Glutamatergic neuron (in vitro differentiated cells): Measurements from ENCODE around the gene BORCS5. TPM values are rescaled to one million over a fixed set of nuclear protein-coding genes. Genes with fewer than 3 reads are reported as not detected.

ENCODE experiments used
- DNase-seq: peaks from one replicate; pipeline ENCODE4 v3.0.0; 2022
- H3K27ac Mint-ChIP-seq: one replicate; pipeline ENCODE4 v1.8.0; 2020; ENCODE audit warnings: mild to moderate bottlenecking, mixed read lengths, inconsistent platforms; ENCODE audit not compliant: unreplicated experiment
- H3K27me3 Mint-ChIP-seq: one replicate; pipeline ENCODE4 v1.8.0; 2020; ENCODE audit warnings: mild to moderate bottlenecking, moderate library complexity, mixed read lengths, inconsistent platforms; ENCODE audit not compliant: unreplicated experiment
- H3K36me3 Mint-ChIP-seq: one replicate; pipeline ENCODE4 v1.8.0; 2020; ENCODE audit warnings: mild to moderate bottlenecking, mixed read lengths, inconsistent platforms; ENCODE audit not compliant: unreplicated experiment
- H3K4me1 Mint-ChIP-seq: one replicate; pipeline ENCODE4 v1.8.0; 2020; ENCODE audit warnings: mild to moderate bottlenecking, low read depth, mixed read lengths, inconsistent platforms; ENCODE audit not compliant: unreplicated experiment
- H3K4me3 Mint-ChIP-seq: one replicate; pipeline ENCODE4 v1.8.0; 2020; ENCODE audit warnings: mild to moderate bottlenecking, mixed read lengths, inconsistent platforms; ENCODE audit not compliant: unreplicated experiment
- H3K9me3 Mint-ChIP-seq: one replicate; pipeline ENCODE4 v1.8.0; 2020; ENCODE audit warnings: mild to moderate bottlenecking, moderate library complexity, mixed read lengths, inconsistent platforms; ENCODE audit not compliant: unreplicated experiment
- total RNA-seq: library from RNA; stranded (reverse); fragmentation: NEBNext Ultra II Directional; extraction: Animal tissue kit (Norgen Biotek cat#: 25700); gene quantifications from one replicate; pipeline ENCODE4 v1.2.1, GENCODE V29; 2021; ENCODE audit not compliant: unreplicated experiment
- TF ChIP-seq, protein P1 (sequence below): fragments of 200-600 bp; sonication (generic); IDR thresholded peaks from one replicate; pipeline ENCODE4 v1.5.0; 2021; ENCODE audit not compliant: partially characterized antibody, unreplicated experiment

The BORCS5 gene
- total RNA-seq, 1 donor from 2014 or later, result 30.2 TPM

- Mint-ChIP-seq H3K9me3 (no peaks in the 10 kb centered on the region), H3K4me3 (no peak overlapping the region), H3K27ac (no peak overlapping the region), H3K4me1 (peaks cover 7% of the 10 kb centered on the region), H3K27me3 (peaks cover 2% of the 10 kb centered on the region), H3K36me3 (no peaks in the 10 kb centered on the region)
- DNase-seq, result no peak
- TF ChIP-seq, protein P1, sequence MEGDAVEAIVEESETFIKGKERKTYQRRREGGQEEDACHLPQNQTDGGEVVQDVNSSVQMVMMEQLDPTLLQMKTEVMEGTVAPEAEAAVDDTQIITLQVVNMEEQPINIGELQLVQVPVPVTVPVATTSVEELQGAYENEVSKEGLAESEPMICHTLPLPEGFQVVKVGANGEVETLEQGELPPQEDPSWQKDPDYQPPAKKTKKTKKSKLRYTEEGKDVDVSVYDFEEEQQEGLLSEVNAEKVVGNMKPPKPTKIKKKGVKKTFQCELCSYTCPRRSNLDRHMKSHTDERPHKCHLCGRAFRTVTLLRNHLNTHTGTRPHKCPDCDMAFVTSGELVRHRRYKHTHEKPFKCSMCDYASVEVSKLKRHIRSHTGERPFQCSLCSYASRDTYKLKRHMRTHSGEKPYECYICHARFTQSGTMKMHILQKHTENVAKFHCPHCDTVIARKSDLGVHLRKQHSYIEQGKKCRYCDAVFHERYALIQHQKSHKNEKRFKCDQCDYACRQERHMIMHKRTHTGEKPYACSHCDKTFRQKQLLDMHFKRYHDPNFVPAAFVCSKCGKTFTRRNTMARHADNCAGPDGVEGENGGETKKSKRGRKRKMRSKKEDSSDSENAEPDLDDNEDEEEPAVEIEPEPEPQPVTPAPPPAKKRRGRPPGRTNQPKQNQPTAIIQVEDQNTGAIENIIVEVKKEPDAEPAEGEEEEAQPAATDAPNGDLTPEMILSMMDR, result no peak
Measured at GRCh38 chr12:12486661-12487240, 129.9 kb downstream of the BORCS5 start.

DNA sequence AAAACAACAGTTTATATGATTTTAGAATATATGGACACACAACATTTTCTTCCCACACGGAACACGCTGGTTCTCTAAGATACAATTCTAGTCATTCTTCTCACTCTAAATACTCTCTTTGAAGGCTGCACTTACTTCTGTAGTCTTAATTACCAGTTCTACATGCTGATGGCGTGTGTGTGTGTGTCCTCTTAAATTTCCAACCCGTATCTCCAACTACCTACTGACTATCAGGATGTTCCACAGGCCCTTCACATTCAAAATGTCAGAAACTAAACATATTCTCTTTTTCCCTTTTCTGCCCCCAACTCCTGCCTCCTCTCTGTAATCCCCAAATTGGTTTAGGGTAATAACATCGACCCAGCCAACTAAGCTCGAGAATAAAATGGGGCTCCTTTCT, 130.6 kb downstream of the BORCS5 start:
- no peak overlapping the region for H3K27ac Mint-ChIP-seq
- TF ChIP-seq, protein P1, result no peak
- no peaks in the 10 kb centered on the region for H3K9me3 Mint-ChIP-seq

GRCh38 chr12:12488296-12488695, 131.4 kb downstream of the BORCS5 start:
- H3K27me3 Mint-ChIP-seq, result peaks cover 2% of the 10 kb centered on the region
- peaks cover 7% of the 10 kb centered on the region for H3K4me1 Mint-ChIP-seq
- H3K27ac Mint-ChIP-seq, result peak overlapping the region; percentile 5
- H3K36me3 Mint-ChIP-seq, result no peaks in the 10 kb centered on the region
- H3K9me3 Mint-ChIP-seq, result no peaks in the 10 kb centered on the region
- DNase-seq, result no peak
- no peak overlapping the region for H3K4me3 Mint-ChIP-seq
- TF ChIP-seq, protein P1, result no peak

More for the DNA sequence above, 130.6 kb downstream of the BORCS5 start:
- Mint-ChIP-seq H3K27me3 (peaks cover 2% of the 10 kb centered on the region), H3K4me3 (no peak overlapping the region), H3K36me3 (no peaks in the 10 kb centered on the region), H3K4me1 (peaks cover 7% of the 10 kb centered on the region)
- DNase-seq, result no peak

- Mint-ChIP-seq H3K9me3 (no peaks in the 10 kb centered on the region), H3K4me3 (no peak overlapping the region)
Measured at GRCh38 chr12:12488823-12489550, 132.1 kb downstream of the BORCS5 start.

More at GRCh38 chr12:12488823-12489550, 132.1 kb downstream of the BORCS5 start:
- Mint-ChIP-seq H3K27me3 (peaks cover 2% of the 10 kb centered on the region), H3K27ac (no peak overlapping the region), H3K36me3 (no peaks in the 10 kb centered on the region), H3K4me1 (peaks cover 7% of the 10 kb centered on the region)
- TF ChIP-seq, protein P1, result no peak
- DNase-seq, result no peak
